B cell (primary cell): ENCODE data around the gene TEC.
"Not testable (repeated sequence)": the region's sequence is repeated elsewhere in the genome, so short reads cannot be mapped to it uniquely, and the experiment has no call there.

Source experiments
- CTCF ChIP-seq: fragments of 200-600 bp; IDR thresholded peaks from one replicate; pipeline ENCODE4 v1.8.0; 2022; ENCODE audit warnings: antibody characterized with exemption, mild to moderate bottlenecking
- EZH2 ChIP-seq: IDR thresholded peaks from 2 replicates; pipeline ENCODE4 v1.6.1; 2012; ENCODE audit warnings: borderline replicate concordance, low read depth, mild to moderate bottlenecking, moderate library complexity, low read length; ENCODE audit not compliant: insufficient read depth, poor library complexity, severe bottlenecking

GRCh38 chr4:48285640-48286039, 16.0 kb upstream of the TEC start:
- TF ChIP-seq CTCF, EZH2: not testable (repeated sequence)
